Measurements from ENCODE around the gene AHCY. TPM values are rescaled to one million over a fixed set of nuclear protein-coding genes. Genes with fewer than 3 reads are reported as not detected.

Gene AHCY
- total RNA-seq, 1 experiment from 2014 or later = 273 TPM

DNA sequence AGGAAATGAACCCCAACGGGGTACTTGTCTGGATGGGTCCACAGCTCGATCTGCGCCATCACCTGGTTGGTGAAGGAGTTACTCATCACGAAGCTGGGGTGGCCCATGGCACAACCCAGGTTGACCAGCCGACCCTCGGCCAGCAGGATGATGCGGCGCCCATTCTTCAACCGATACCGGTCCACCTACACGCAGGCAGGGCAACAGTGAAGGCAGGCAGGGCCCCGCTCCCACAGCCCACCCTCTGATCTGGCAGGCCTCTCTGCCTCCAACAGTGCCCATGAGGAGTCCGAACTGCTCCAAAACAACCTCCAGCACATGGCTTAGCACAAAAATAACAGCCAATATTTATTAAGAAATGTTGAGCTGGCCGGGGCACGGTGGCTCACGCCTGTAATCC, 17.7 kb downstream of the AHCY start:
- Histone ChIP-seq H3K9me3 (ENCODE audit: insufficient read depth, low read depth) (no peaks in the 10 kb centered on the region), H3K4me3 (no peak overlapping the region), H4K20me1 (ENCODE audit: insufficient read depth) (no peaks in the 10 kb centered on the region), H3F3A (ENCODE audit: insufficient read depth, low read depth) (no peaks in the 10 kb centered on the region), H3K4me1 (replicated peaks; ENCODE audit: insufficient read depth) (no peaks in the 10 kb centered on the region), H3K27ac (no peak overlapping the region), H3K9me2 (ENCODE audit: insufficient read depth) (no peaks in the 10 kb centered on the region), H3K4me2 (no peak overlapping the region), H3K79me2 (ENCODE audit: low read depth) (no peaks in the 10 kb centered on the region), H3K36me3 (ENCODE audit: low read depth) (peaks cover 18% of the 10 kb centered on the region), H2AFZ (no peak overlapping the region), H3K27me3 (ENCODE audit: insufficient read depth, low read depth) (no peaks in the 10 kb centered on the region)
- no peak for TF ChIP-seq EZH2 (IDR thresholded peaks at IDR 0.05; ENCODE audit: low read depth)
- no peak for TF ChIP-seq CTCF (conservative IDR thresholded peaks at IDR 0.05)
- no peak for DNase-seq
- intact Hi-C loops (cut with micrococcal nuclease; ENCODE audit: unreplicated experiment) = no loop called here
- no TSS peak for BruUV-seq (replicated peaks)
- ChIA-PET CTCF (no interaction called here), POLR2A (ENCODE audit: unreplicated experiment) (no interaction called here)

DNA sequence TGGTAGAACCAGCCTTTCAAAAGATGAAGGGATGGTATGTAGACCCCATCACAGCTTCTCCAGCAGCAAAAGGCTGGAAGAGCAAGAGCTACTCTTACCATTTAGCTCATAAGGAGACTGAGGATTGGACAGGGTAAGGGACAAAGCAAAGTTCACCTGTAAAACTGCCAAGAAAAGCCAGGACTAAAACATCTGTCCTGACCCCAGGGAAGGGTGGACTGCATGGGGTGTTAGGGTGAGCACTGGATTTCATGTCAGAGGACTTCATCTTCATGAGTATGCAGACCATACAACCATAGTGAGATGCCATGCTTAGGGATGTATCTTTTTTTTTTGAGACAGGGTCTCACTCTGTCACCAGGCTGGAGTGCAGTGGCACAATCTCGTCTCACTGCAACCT, 19.3 kb downstream of the AHCY start:
- Histone ChIP-seq H3K36me3 (ENCODE audit: low read depth) (peaks cover 28% of the 10 kb centered on the region), H3K27me3 (ENCODE audit: insufficient read depth, low read depth) (no peaks in the 10 kb centered on the region), H3K79me2 (ENCODE audit: low read depth) (no peaks in the 10 kb centered on the region), H3K4me3 (no peak overlapping the region), H3K9me2 (ENCODE audit: insufficient read depth) (no peaks in the 10 kb centered on the region), H3K9me3 (ENCODE audit: insufficient read depth, low read depth) (no peaks in the 10 kb centered on the region), H3K27ac (no peak overlapping the region), H2AFZ (no peak overlapping the region), H3K4me2 (no peak overlapping the region), H4K20me1 (ENCODE audit: insufficient read depth) (no peaks in the 10 kb centered on the region), H3F3A (ENCODE audit: insufficient read depth, low read depth) (no peaks in the 10 kb centered on the region; the same call in 1 of the 2 replicates), H3K4me1 (replicated peaks; ENCODE audit: insufficient read depth) (no peaks in the 10 kb centered on the region)
- intact Hi-C loops (cut with micrococcal nuclease; ENCODE audit: unreplicated experiment) = no loop called here
- TF ChIP-seq CTCF (conservative IDR thresholded peaks at IDR 0.05) (no peak), EZH2 (IDR thresholded peaks at IDR 0.05; ENCODE audit: low read depth) (no peak)
- BruUV-seq (replicated peaks) = no TSS peak
- ChIA-PET CTCF (no interaction called here), POLR2A (ENCODE audit: unreplicated experiment) (no interaction called here)
- DNase-seq = no peak

GRCh38 chr20:34282041-34282440, 21.1 kb downstream of the AHCY start:
- Histone ChIP-seq H3K36me3 (ENCODE audit: low read depth) (peaks cover 31% of the 10 kb centered on the region), H3F3A (ENCODE audit: insufficient read depth, low read depth) (no peaks in the 10 kb centered on the region; the same call in 1 of the 2 replicates), H3K27me3 (ENCODE audit: insufficient read depth, low read depth) (no peaks in the 10 kb centered on the region), H3K9me3 (ENCODE audit: insufficient read depth, low read depth) (no peaks in the 10 kb centered on the region), H2AFZ (no peak overlapping the region), H3K79me2 (ENCODE audit: low read depth) (no peaks in the 10 kb centered on the region), H3K9me2 (ENCODE audit: insufficient read depth) (no peaks in the 10 kb centered on the region), H3K4me1 (replicated peaks; ENCODE audit: insufficient read depth) (no peaks in the 10 kb centered on the region), H3K4me3 (no peak overlapping the region), H3K27ac (no peak overlapping the region), H3K4me2 (no peak overlapping the region), H4K20me1 (ENCODE audit: insufficient read depth) (no peaks in the 10 kb centered on the region)
- no peak for DNase-seq
- CTCF ChIA-PET = no interaction called here
- POLR2A ChIA-PET (ENCODE audit: unreplicated experiment) = no interaction called here
- intact Hi-C loops (cut with micrococcal nuclease; ENCODE audit: unreplicated experiment) = no loop called here
- BruUV-seq (replicated peaks) = no TSS peak
- TF ChIP-seq EZH2 (IDR thresholded peaks at IDR 0.05; ENCODE audit: low read depth) (no peak), CTCF (conservative IDR thresholded peaks at IDR 0.05) (no peak)
